Smooth muscle cell (in vitro differentiated cells): ENCODE data around the gene SYNE2. TPM values are rescaled to one million over a fixed set of nuclear protein-coding genes. Genes with fewer than 3 reads are reported as not detected.

Experiments used
- DNase-seq: peaks from one replicate; lab custom pipeline; 2025; ENCODE audit not compliant: unreplicated experiment; lab: John Stamatoyannopoulos, UW
- H2AFZ ChIP-seq: fragments of 200-600 bp; sonication (generic); 2 replicates; pipeline ENCODE4 v1.6.0; 2016; ENCODE audit warnings: antibody characterized with exemption, low read depth, mild to moderate bottlenecking
- H3F3A ChIP-seq: fragments of 200-600 bp; sonication (generic); 2 replicates; pipeline ENCODE4 v1.6.0; 2017; ENCODE audit warnings: antibody characterized with exemption, low read depth
- H3K27ac ChIP-seq: fragments of 200-600 bp; sonication (generic); 2 replicates; pipeline ENCODE4 v1.5.1; 2016; ENCODE audit warnings: low read depth, mild to moderate bottlenecking
- H3K27me3 ChIP-seq: fragments of 200-600 bp; sonication (generic); 2 replicates; pipeline ENCODE4 v1.6.1; 2016; ENCODE audit warnings: low read depth, mild to moderate bottlenecking
- H3K36me3 ChIP-seq: fragments of 200-600 bp; sonication (generic); 2 replicates; pipeline ENCODE4 v1.5.1; 2016; ENCODE audit warnings: low read depth
- H3K4me1 ChIP-seq: fragments of 200-600 bp; sonication (generic); 2 replicates; pipeline ENCODE4 v1.5.1; 2016; ENCODE audit warnings: low read depth
- H3K4me2 ChIP-seq: fragments of 200-600 bp; sonication (generic); 2 replicates; pipeline ENCODE4 v1.6.0; 2016; ENCODE audit warnings: mild to moderate bottlenecking
- H3K4me3 ChIP-seq: fragments of 200-600 bp; sonication (generic); 2 replicates; pipeline ENCODE4 v1.5.1; 2016; ENCODE audit warnings: mild to moderate bottlenecking
- H3K79me2 ChIP-seq: fragments of 200-600 bp; sonication (generic); 2 replicates; pipeline ENCODE4 v1.6.0; 2016; ENCODE audit warnings: low read depth, mild to moderate bottlenecking
- H3K9ac ChIP-seq: fragments of 200-600 bp; sonication (generic); 2 replicates; pipeline ENCODE4 v1.6.0; 2016; ENCODE audit warnings: low read depth
- H3K9me3 ChIP-seq: fragments of 200-600 bp; sonication (generic); replicated peaks from 2 replicates; pipeline ENCODE4 v1.5.1; 2016; ENCODE audit warnings: low read depth
- H4K20me1 ChIP-seq: fragments of 200-600 bp; sonication (generic); 2 replicates; pipeline ENCODE4 v1.6.0; 2016; ENCODE audit warnings: low read depth
- WGBS: methylation state at CpG from one replicate; pipeline ENCODE4 v1.1.7; 2016; ENCODE audit warnings: low lambda C conversion rate; 5-methylcytosine and 5-hydroxymethylcytosine counted together
- polyA plus RNA-seq: library from polyadenylated mRNA; unstranded; fragments of >200 nt; fragmentation: Nextera tagmentation; extraction: Ambion mirVana; gene quantifications from 2 replicates; pipeline ENCODE4 v1.2.1, GENCODE V29; 2016
- total RNA-seq: library from RNA; depleted of rRNA; stranded (reverse); fragments of >200 nt; gene quantifications from 2 replicates; pipeline ENCODE4 v1.2.3, GENCODE V29; 2014
- TF ChIP-seq, protein P1 (sequence below): fragments of 200-600 bp; sonication (generic); IDR thresholded peaks from 2 replicates; pipeline ENCODE4 v1.5.1; 2017; ENCODE audit warnings: borderline replicate concordance, mild to moderate bottlenecking, antibody characterized with exemption; ENCODE audit not compliant: insufficient read depth, poor library complexity, severe bottlenecking

The SYNE2 gene
- total and polyA plus RNA-seq, 2 experiments from 2014 or later, result 4.8 to 20.9 TPM

DNA sequence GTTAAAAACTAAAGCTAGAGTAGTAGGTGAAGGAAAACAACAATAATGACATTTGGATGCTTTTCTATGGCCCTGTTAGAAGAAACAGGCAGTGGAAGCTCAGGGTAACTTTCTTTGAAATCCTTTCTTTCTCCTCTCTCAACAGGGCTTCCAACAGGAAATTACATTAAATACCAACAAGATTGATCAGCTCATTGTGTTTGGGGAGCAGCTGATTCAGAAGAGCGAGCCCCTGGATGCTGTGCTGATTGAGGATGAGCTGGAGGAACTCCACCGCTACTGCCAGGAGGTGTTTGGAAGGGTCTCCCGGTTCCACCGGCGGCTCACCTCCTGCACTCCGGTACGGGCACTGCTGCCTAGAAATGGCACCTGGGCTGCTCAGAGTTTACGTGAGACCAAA is 359.9 kb downstream of the SYNE2 start:
- Histone ChIP-seq H3K4me3 (no peak overlapping the region), H3K9me3 (no peaks in the 10 kb centered on the region), H2AFZ (no peak overlapping the region), H4K20me1 (no peaks in the 10 kb centered on the region), H3K4me2 (no peak overlapping the region), H3K27ac (peak overlapping the region; percentile 85), H3K4me1 (peaks cover 5% of the 10 kb centered on the region), H3K36me3 (no peaks in the 10 kb centered on the region), H3F3A (peaks cover 14% of the 10 kb centered on the region), H3K79me2 (no peaks in the 10 kb centered on the region), H3K27me3 (no peaks in the 10 kb centered on the region), H3K9ac (no peak overlapping the region)
- WGBS, result 97% methylated on average over 8 of the region's 8 CpGs
- DNase-seq, result no peak
- TF ChIP-seq, protein P1, sequence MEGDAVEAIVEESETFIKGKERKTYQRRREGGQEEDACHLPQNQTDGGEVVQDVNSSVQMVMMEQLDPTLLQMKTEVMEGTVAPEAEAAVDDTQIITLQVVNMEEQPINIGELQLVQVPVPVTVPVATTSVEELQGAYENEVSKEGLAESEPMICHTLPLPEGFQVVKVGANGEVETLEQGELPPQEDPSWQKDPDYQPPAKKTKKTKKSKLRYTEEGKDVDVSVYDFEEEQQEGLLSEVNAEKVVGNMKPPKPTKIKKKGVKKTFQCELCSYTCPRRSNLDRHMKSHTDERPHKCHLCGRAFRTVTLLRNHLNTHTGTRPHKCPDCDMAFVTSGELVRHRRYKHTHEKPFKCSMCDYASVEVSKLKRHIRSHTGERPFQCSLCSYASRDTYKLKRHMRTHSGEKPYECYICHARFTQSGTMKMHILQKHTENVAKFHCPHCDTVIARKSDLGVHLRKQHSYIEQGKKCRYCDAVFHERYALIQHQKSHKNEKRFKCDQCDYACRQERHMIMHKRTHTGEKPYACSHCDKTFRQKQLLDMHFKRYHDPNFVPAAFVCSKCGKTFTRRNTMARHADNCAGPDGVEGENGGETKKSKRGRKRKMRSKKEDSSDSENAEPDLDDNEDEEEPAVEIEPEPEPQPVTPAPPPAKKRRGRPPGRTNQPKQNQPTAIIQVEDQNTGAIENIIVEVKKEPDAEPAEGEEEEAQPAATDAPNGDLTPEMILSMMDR, result no peak

DNA sequence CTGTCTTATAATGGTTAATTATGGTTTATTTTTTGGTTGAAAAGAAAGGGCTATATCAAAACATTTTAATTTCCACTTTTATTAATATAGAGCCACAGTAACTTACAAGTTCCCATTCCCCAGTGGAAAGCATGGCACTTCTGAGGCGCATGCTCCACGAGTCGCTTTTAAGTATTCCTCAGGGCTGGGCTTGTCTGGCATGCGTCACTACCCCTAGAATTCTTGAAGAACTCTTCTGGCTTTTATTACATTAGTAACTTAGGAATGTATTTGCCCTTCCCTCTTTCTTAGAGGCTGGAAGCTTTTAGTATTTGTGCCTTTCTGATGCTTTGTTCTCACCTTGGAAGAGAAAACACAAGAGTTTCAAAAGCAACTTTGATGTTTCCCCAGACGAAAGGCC is 360.3 kb downstream of the SYNE2 start:
- Histone ChIP-seq H3K9ac (peak overlapping the region; percentile 34), H3F3A (peaks cover 14% of the 10 kb centered on the region), H3K4me1 (peaks cover 5% of the 10 kb centered on the region), H3K9me3 (no peaks in the 10 kb centered on the region), H3K36me3 (no peaks in the 10 kb centered on the region), H3K27me3 (no peaks in the 10 kb centered on the region), H3K4me2 (peak overlapping the region; percentile 7), H4K20me1 (no peaks in the 10 kb centered on the region), H3K27ac (peak overlapping the region; percentile 85), H2AFZ (no peak overlapping the region), H3K79me2 (no peaks in the 10 kb centered on the region), H3K4me3 (no peak overlapping the region)
- TF ChIP-seq, protein P1, result no peak
- WGBS, result 68% methylated on average over 5 of the region's 5 CpGs
- no peak for DNase-seq

DNA sequence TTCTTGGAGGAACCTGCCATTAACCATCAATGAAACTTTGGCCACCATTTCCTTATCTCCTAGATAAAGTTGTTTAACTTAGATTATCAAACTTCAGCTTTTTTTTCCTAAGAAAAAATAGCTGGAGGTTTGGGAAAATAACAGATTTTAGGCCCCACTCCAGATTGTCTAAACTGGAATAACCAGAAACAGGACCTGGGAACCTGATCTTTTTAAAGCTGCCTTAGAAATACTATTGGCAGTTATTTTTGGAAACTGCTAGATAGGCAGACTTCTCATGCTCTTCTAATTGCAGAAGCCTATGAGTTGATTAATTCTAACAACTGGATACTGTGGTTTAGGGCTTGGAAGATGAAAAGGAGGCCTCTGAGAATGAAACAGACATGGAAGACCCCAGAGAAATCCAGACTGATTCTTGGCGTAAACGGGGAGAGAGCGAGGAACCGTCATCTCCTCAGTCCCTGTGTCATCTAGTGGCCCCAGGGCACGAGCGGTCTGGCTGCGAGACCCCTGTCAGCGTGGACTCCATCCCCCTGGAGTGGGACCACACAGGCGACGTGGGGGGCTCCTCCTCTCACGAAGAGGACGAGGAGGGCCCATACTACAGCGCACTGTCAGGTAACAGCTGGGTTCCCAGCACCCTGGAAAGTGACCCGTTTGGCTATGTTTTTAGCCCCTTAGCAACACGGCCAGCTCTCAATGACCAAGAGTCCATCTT is 361.2 kb downstream of the SYNE2 start:
- Histone ChIP-seq H4K20me1 (no peaks in the 10 kb centered on the region), H3K27me3 (no peaks in the 10 kb centered on the region), H3K4me1 (peaks cover 5% of the 10 kb centered on the region), H3K36me3 (no peaks in the 10 kb centered on the region), H3K27ac (peak overlapping the region; percentile 85), H3F3A (peaks cover 14% of the 10 kb centered on the region), H3K9ac (peak overlapping the region; percentile 34), H2AFZ (no peak overlapping the region), H3K4me2 (peak overlapping the region; percentile 7), H3K79me2 (no peaks in the 10 kb centered on the region), H3K4me3 (no peak overlapping the region), H3K9me3 (no peaks in the 10 kb centered on the region)
- TF ChIP-seq, protein P1, result no peak
- DNase-seq, result no peak
- 91% methylated on average over 15 of the region's 15 CpGs for WGBS

DNA sequence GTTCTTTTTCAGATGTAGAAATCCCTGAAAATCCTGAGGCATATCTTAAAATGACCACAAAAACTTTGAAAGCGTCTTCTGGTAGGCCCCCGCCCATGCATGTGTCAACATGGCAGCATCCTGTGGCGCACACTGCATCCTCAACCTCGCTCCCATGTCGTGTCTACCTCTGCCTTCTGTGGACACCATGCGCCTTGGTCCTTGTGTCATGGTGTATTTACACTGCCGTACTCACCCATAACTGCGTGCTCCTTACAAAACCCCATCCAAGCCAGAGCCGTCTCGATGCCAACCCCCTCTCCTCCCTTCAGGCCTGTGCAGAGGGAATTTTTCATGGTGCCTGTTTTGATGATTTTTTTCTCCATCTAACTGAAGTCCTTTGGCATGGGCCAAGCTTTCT is 362.5 kb downstream of the SYNE2 start:
- no peak overlapping the region for H3K9ac ChIP-seq
- no peaks in the 10 kb centered on the region for H3K79me2 ChIP-seq
- H3K27ac ChIP-seq, result no peak overlapping the region
- no peak overlapping the region for H2AFZ ChIP-seq
- H3K27me3 ChIP-seq, result no peaks in the 10 kb centered on the region
- TF ChIP-seq, protein P1, result no peak
- H4K20me1 ChIP-seq, result no peaks in the 10 kb centered on the region
- DNase-seq, result no peak
- no peak overlapping the region for H3K4me3 ChIP-seq
- H3K36me3 ChIP-seq, result no peaks in the 10 kb centered on the region
- no peaks in the 10 kb centered on the region for H3K9me3 ChIP-seq
- H3F3A ChIP-seq, result peaks cover 14% of the 10 kb centered on the region
- no peak overlapping the region for H3K4me2 ChIP-seq
- 96% methylated on average over 10 of the region's 10 CpGs for WGBS
- H3K4me1 ChIP-seq, result peaks cover 5% of the 10 kb centered on the region
